ENCODE data around the gene EMCN. TPM values are rescaled to one million over a fixed set of nuclear protein-coding genes. Genes with fewer than 3 reads are reported as not detected.

EMCN gene
- total and polyA plus RNA-seq, 8 donors, result 34.4 to 46.1 (median 38.3) TPM

GRCh38 chr4:100495074-100495473, 22.7 kb downstream of the EMCN start:
- Histone ChIP-seq H3K9me3 (peaks cover 0 to 17% of the 10 kb centered on the region in 2 donors), H3K36me3 (no peaks in the 10 kb centered on the region), H3K27me3 (no peaks in the 10 kb centered on the region), H3K4me1 (no peaks in the 10 kb centered on the region), H3K27ac (no peak overlapping the region), H3K4me3 (no peak overlapping the region)
- no peak for DNase-seq
- intact Hi-C loops (cut with DNase I), result no loop called here
- no peak for ATAC-seq
- no peak for TF ChIP-seq CTCF (IDR thresholded peaks at IDR 0.05)

DNA sequence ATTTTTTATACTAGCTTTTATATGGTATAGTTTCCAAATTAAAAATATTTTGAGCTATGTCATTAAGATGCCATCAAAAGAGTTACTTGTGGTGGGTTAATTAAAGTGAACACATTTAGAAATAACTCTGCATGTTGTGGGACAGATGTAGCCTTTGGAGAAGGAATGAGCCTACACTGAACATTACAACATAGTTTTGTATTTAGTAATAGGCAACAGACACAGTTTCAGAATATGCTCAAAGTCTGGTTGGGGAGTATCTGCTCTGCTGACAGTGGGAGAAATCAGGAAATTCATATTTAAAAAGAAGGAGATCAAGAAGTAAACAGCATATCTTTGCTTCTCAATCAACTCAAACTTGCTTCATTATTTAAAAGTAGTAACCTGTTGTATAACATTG, 23.7 kb downstream of the EMCN start:
- Histone ChIP-seq H3K27me3 (no peaks in the 10 kb centered on the region), H3K4me1 (no peaks in the 10 kb centered on the region), H3K9me3 (peaks cover 0 to 17% of the 10 kb centered on the region in 2 donors), H3K4me3 (no peak overlapping the region), H3K27ac (no peak overlapping the region), H3K36me3 (no peaks in the 10 kb centered on the region)
- DNase-seq, result no peak
- no peak for ATAC-seq
- intact Hi-C loops (cut with DNase I), result no loop called here
- no peak for TF ChIP-seq CTCF (IDR thresholded peaks at IDR 0.05)

DNA sequence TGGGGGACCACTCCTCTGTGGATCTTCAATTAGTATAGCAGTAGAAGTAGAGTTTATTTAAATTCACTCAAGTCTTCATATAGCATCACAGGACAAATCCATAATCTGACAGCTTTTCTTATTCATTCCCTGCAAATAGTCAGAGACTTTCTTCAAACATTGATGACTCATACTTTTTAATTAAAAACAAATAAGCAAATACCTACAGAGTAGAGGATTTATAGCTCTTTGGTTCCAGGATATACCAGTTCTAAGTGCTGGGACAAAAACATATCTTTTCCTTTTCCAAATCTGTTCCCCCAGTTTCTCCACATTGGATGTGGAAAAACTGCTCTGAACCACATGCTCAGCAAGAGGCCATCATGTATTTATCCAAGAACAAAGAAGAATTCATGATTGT, 24.1 kb downstream of the EMCN start:
- DNase-seq (no peak), ATAC-seq (no peak)
- intact Hi-C loops (cut with DNase I), result no loop called here

DNA sequence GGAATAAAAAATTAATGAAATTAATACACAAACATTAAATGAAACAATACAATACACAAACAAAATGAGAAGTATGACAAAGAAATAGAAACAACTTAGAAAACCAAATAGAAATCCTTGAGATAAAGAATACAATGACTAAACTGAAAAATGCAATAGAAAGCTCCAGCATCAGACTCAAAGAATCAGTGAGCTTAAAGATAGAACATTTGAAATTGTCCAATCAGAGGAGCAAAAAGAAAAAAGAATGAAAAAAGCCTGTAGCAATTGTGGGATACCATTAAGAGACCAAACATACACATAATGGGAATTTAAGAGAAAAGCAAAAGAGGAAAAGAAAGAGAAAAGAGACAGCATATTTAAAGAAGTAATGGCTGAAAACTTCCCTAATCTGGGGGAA, 25.7 kb downstream of the EMCN start:
- Histone ChIP-seq H3K27me3 (no peaks in the 10 kb centered on the region), H3K9me3 (peaks cover 0 to 17% of the 10 kb centered on the region in 2 donors), H3K4me3 (no peak overlapping the region), H3K36me3 (no peaks in the 10 kb centered on the region), H3K4me1 (no peaks in the 10 kb centered on the region), H3K27ac (no peak overlapping the region)
- no peak for DNase-seq
- TF ChIP-seq CTCF (IDR thresholded peaks at IDR 0.05), result no peak
- intact Hi-C loops (cut with DNase I), result no loop called here
- ATAC-seq, result no peak

More for the DNA sequence above, 24.1 kb downstream of the EMCN start:
- no peak overlapping the region for H3K4me3 ChIP-seq
- H3K36me3 ChIP-seq, result no peaks in the 10 kb centered on the region
- no peaks in the 10 kb centered on the region for H3K27me3 ChIP-seq
- no peaks in the 10 kb centered on the region for H3K4me1 ChIP-seq
- TF ChIP-seq CTCF (IDR thresholded peaks at IDR 0.05), result no peak
- no peak overlapping the region for H3K27ac ChIP-seq
- peaks cover 0 to 17% of the 10 kb centered on the region in 2 donors for H3K9me3 ChIP-seq

- H3K4me3 ChIP-seq, result no peak overlapping the region
- DNase-seq, result no peak
- peaks cover 0 to 17% of the 10 kb centered on the region in 2 donors for H3K9me3 ChIP-seq
- no peaks in the 10 kb centered on the region for H3K36me3 ChIP-seq
- no peak for ATAC-seq
- H3K4me1 ChIP-seq, result no peaks in the 10 kb centered on the region
- no peak for TF ChIP-seq CTCF (IDR thresholded peaks at IDR 0.05)
- H3K27me3 ChIP-seq, result no peaks in the 10 kb centered on the region
- no peak overlapping the region for H3K27ac ChIP-seq
- intact Hi-C loops (cut with DNase I), result no loop called here
Measured at GRCh38 chr4:100489305-100489704, 28.5 kb downstream of the EMCN start.
